CD4-positive, alpha-beta T cell (primary cell): ENCODE measurements around the gene MAGI1. TPM values are rescaled to one million over a fixed set of nuclear protein-coding genes. Genes with fewer than 3 reads are reported as not detected.

Experiments
- ATAC-seq: fragments of 200-7000 bp; cut with Tn5 transposase; one replicate; pipeline ENCODE4 v1.10.0; 2022; ENCODE audit warnings: mild to moderate bottlenecking; ENCODE audit not compliant: poor library complexity
- CTCF ChIA-PET: fragments of 350-600 bp; sonication (Branson Sonifier 250); formaldehyde crosslinking; loops from one replicate; lab custom pipeline; 2021; ENCODE audit warnings: antibody characterized with exemption, inconsistent platforms; lab: Charles Lee
- POLR2A ChIA-PET: fragments of 350-600 bp; sonication (Branson Sonifier 250); formaldehyde crosslinking; loops from one replicate; lab custom pipeline; 2021; ENCODE audit warnings: antibody characterized with exemption, inconsistent platforms; lab: Charles Lee
- DNase-seq, 14 experiments: peaks; one replicate each; pipeline ENCODE4 v3.0.0-alpha.2; 2013 to 2020; ENCODE audit warnings: mixed read lengths in 2 of 14
- H3K27ac ChIP-seq, 2 donors: one replicate each; pipeline versions ENCODE4 v1.5.1 to v1.7.0; 2013; ENCODE audit warnings: low read length in 2 of 2, low read depth in 1 of 2, mild to moderate bottlenecking in 1 of 2
- H3K27me3 ChIP-seq, 2 experiments: 1 replicate in 1 of 2; 2 replicates in 1 of 2; pipeline versions ENCODE4 v1.6.1 to v1.7.0; 2013; ENCODE audit warnings: low read length in 2 of 2, control low read depth in 1 of 2, mild to moderate bottlenecking in 1 of 2, moderate library complexity in 1 of 2; ENCODE audit not compliant: insufficient read depth in 2 of 2, control insufficient read depth in 1 of 2
- H3K36me3 ChIP-seq: one replicate; pipeline ENCODE4 v1.6.1; 2013; ENCODE audit warnings: low read length, control low read depth; ENCODE audit not compliant: insufficient read depth
- H3K4me1 ChIP-seq: one replicate; pipeline ENCODE4 v1.6.1; 2013; ENCODE audit warnings: low read length, control low read depth; ENCODE audit not compliant: insufficient read depth
- H3K4me3 ChIP-seq: one replicate; pipeline ENCODE4 v1.5.1; 2013; ENCODE audit warnings: mild to moderate bottlenecking, low read length, moderate library complexity
- H3K9me3 ChIP-seq, 2 experiments: 1 replicate in 1 of 2; 2 replicates in 1 of 2; pipeline versions ENCODE4 v1.6.1 to v1.7.0; 2013; ENCODE audit warnings: low read length in 2 of 2, mild to moderate bottlenecking in 2 of 2, control low read depth in 1 of 2, moderate library complexity in 1 of 2; ENCODE audit not compliant: control insufficient read depth in 1 of 2, insufficient read depth in 1 of 2
- H3K27ac Mint-ChIP-seq: one replicate; pipeline ENCODE4 v1.8.0; 2020; ENCODE audit warnings: mixed read lengths
- H3K27me3 Mint-ChIP-seq: one replicate; pipeline ENCODE4 v1.8.0; 2021; ENCODE audit warnings: mixed read lengths
- H3K36me3 Mint-ChIP-seq: one replicate; pipeline ENCODE4 v1.8.0; 2021; ENCODE audit warnings: low read depth, mixed read lengths
- H3K4me1 Mint-ChIP-seq: one replicate; pipeline ENCODE4 v1.8.0; 2021; ENCODE audit warnings: low read depth, mixed read lengths
- H3K4me3 Mint-ChIP-seq: one replicate; pipeline ENCODE4 v1.8.0; 2020; ENCODE audit warnings: mild to moderate bottlenecking, mixed read lengths
- H3K9me3 Mint-ChIP-seq: one replicate; pipeline ENCODE4 v1.8.0; 2020; ENCODE audit warnings: mixed read lengths
- intact Hi-C, 2 experiments: fragments of 100-400 bp; cut with DNase I in 1 of 2; cut with micrococcal nuclease in 1 of 2; formaldehyde crosslinking; loops; one replicate each; pipeline versions ENCODE4 v1.15.1 to v1.9.0; 2023 to 2025; cut with DNase I, micrococcal nuclease
- total RNA-seq, 174 experiments: library from RNA in 2 of 174; stranded (reverse) in 2 of 174; gene quantifications; one replicate each; pipeline ENCODE4 v1.2.3 and lab custom pipeline; 2021 to 2026
- TF ChIP-seq, protein P1 (sequence below): fragments of 200-600 bp; IDR thresholded peaks from one replicate; pipeline ENCODE4 v1.8.0; 2022; ENCODE audit warnings: antibody characterized with exemption, mild to moderate bottlenecking

MAGI1 gene
- total RNA-seq, 2 experiments from 2014 or later, result not detected

DNA sequence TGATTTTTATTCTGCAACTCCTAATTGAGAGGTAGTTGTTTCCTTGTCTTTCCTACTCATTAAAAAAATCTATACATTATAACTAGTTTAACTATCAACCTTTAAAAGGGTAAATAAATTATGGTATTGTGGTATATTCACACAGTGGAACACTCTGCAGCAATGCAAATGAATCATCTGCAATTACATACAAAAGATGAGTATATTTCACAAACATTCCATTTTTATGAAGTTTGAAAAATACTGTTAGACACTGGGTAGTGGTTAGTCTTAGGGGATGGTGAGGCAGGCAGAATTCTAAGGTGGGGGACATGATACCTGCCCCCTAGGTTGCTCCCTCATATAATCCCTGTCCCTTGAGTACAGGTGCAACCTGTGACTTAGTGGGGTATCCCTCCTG is 44.0 kb upstream of the MAGI1 start:
- Histone ChIP-seq H3K27ac (no peak overlapping the region), H3K9me3 (peaks cover 4 to 7% of the 10 kb centered on the region in 2 experiments), H3K4me3 (no peak overlapping the region), H3K4me1 (no peaks in the 10 kb centered on the region), H3K27me3 (no peaks in the 10 kb centered on the region), H3K36me3 (no peaks in the 10 kb centered on the region)
- intact Hi-C loops, result no loop called here
- Mint-ChIP-seq H3K27me3 (no peaks in the 10 kb centered on the region), H3K4me1 (no peaks in the 10 kb centered on the region), H3K4me3 (no peak overlapping the region), H3K36me3 (no peaks in the 10 kb centered on the region), H3K9me3 (no peaks in the 10 kb centered on the region), H3K27ac (no peak overlapping the region)
- no peak for ATAC-seq
- ChIA-PET CTCF (interaction anchor here (0.6 kb wide), 1 partner anchor 122 kb away, joined by 3 read pairs; no protein-coding TSS in a partner anchor), POLR2A (no interaction called here)
- TF ChIP-seq, protein P1, sequence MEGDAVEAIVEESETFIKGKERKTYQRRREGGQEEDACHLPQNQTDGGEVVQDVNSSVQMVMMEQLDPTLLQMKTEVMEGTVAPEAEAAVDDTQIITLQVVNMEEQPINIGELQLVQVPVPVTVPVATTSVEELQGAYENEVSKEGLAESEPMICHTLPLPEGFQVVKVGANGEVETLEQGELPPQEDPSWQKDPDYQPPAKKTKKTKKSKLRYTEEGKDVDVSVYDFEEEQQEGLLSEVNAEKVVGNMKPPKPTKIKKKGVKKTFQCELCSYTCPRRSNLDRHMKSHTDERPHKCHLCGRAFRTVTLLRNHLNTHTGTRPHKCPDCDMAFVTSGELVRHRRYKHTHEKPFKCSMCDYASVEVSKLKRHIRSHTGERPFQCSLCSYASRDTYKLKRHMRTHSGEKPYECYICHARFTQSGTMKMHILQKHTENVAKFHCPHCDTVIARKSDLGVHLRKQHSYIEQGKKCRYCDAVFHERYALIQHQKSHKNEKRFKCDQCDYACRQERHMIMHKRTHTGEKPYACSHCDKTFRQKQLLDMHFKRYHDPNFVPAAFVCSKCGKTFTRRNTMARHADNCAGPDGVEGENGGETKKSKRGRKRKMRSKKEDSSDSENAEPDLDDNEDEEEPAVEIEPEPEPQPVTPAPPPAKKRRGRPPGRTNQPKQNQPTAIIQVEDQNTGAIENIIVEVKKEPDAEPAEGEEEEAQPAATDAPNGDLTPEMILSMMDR, result no peak
- DNase-seq, result no peak

DNA sequence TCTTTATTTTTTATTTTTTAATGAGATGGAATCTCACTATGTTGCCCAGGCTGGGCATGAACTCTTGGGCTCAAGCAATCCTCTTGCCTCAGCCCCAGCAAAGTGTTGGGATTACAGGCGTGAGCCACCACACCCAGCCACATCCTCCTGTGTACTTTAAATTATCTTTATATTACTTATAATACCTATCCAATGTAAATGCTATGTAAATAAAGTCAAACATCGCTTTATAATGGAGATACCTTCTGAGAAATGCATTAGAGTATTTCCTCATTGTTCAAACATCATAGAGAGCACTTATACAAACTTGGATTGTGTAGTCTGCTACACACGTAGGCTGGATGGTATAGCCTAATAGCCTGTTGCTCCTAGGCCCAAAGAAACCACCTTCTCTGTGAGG is 41.4 kb upstream of the MAGI1 start:
- DNase-seq (no peak), ATAC-seq (no peak)
- Mint-ChIP-seq H3K4me1 (no peaks in the 10 kb centered on the region), H3K27ac (no peak overlapping the region), H3K36me3 (no peaks in the 10 kb centered on the region), H3K4me3 (no peak overlapping the region), H3K9me3 (no peaks in the 10 kb centered on the region), H3K27me3 (no peaks in the 10 kb centered on the region)
- H3K27ac ChIP-seq, result no peak overlapping the region
- ChIA-PET POLR2A (no interaction called here), CTCF (no interaction called here)
- TF ChIP-seq, protein P1, result no peak
- H3K36me3 ChIP-seq, result no peaks in the 10 kb centered on the region
- peaks cover 0 to 10% of the 10 kb centered on the region in 2 experiments for H3K9me3 ChIP-seq
- intact Hi-C loops, result no loop called here
- H3K4me1 ChIP-seq, result no peaks in the 10 kb centered on the region
- no peak overlapping the region for H3K4me3 ChIP-seq
- H3K27me3 ChIP-seq, result no peaks in the 10 kb centered on the region

DNA sequence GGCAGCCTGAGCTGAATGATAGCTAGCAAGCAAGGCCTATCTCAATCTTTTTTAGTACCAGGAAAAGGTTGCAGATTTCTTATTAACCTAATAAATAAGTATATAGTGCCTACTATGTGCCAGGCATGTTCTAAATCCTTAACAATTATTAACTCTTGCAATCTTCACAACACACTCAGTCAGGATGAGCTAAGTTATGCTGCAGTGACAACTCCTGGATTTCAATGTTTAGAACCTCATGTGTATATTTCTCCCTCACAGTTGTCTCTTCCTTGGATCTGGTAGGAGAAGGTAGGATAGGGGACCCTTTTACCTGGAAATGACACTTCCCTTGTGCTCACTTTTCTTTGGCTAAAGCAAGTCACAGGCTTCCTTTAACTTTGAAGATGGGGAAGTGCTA is 39.3 kb upstream of the MAGI1 start:
- Mint-ChIP-seq H3K4me3 (no peak overlapping the region), H3K36me3 (no peaks in the 10 kb centered on the region), H3K9me3 (peaks cover 2% of the 10 kb centered on the region), H3K27ac (no peak overlapping the region), H3K27me3 (no peaks in the 10 kb centered on the region), H3K4me1 (no peaks in the 10 kb centered on the region)
- intact Hi-C loops, result no loop called here
- Histone ChIP-seq H3K4me1 (no peaks in the 10 kb centered on the region), H3K27ac (no peak overlapping the region), H3K36me3 (no peaks in the 10 kb centered on the region), H3K9me3 (peaks cover 0 to 10% of the 10 kb centered on the region in 2 experiments), H3K4me3 (no peak overlapping the region), H3K27me3 (no peaks in the 10 kb centered on the region)
- no peak for ATAC-seq
- CTCF ChIA-PET, result no interaction called here
- TF ChIP-seq, protein P1, result no peak
- POLR2A ChIA-PET, result no interaction called here
- DNase-seq, result no peak
